NCI-H446 treated with DMSO at 0.1 percent for 48 hours (cell line): ENCODE measurements around the gene MKI67.
"Not testable (repeated sequence)": the region's sequence is repeated elsewhere in the genome, so short reads cannot be mapped to it uniquely, and the experiment has no call there.

Source experiments
- DNase-seq: peaks from one replicate; lab custom pipeline; 2025; lab: John Stamatoyannopoulos, UW

The MKI67 gene

DNA sequence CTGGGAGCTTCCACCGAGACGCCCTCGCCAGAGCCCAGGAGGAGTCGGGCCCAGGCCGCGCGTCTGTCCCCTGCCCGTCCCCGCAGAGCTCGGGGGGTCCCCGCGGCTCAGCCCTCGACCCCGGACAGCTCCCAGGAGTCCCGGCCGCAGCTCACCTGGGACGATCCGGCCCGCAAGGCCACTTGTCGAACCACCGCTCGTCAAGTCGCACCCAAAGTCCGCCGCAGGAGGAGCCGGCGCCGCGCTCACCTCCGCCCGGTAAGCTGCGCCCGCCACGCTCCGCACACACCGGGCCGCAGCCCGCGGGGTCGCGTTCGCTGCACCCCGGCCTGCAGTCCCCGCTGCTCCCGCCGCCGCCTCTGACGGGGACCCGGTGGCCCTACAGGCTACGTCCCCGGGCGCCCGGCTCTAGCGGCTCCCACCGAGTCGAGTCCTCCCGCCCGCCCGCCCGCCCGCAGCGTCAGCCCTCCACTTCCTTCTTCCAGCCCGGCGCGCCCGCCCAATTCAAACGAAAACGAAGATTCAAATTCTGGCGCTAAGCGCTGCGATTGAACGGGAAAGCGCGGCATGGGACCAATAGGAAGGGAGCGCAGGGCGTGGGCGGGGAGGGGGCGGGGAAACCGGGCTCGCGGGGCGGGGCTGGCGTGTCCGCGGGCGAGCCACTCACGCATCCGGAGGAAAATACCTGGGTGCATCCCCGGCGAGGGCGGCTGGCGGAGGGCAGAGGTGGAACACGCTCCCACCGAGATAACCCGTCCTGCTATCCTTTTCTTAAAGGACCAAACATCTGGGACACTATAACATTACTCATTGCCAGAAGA lies at the start of gene MKI67:
TSS of gene MKI67 (minus strand) at position 480 of the 821 bp plus-strand sequence. CDS start 756 bp downstream, outside the sequence.
- DNase-seq = peak; percentile 58

- DNase-seq = no peak
Measured at GRCh38 chr10:128174581-128175559, 48.6 kb upstream of the MKI67 start.

- no peak for DNase-seq
Measured at GRCh38 chr10:128173386-128173785, 47.2 kb upstream of the MKI67 start.

GRCh38 chr10:128172756-128173155 lies 46.5 kb upstream of the MKI67 start:
- no peak for DNase-seq

DNA sequence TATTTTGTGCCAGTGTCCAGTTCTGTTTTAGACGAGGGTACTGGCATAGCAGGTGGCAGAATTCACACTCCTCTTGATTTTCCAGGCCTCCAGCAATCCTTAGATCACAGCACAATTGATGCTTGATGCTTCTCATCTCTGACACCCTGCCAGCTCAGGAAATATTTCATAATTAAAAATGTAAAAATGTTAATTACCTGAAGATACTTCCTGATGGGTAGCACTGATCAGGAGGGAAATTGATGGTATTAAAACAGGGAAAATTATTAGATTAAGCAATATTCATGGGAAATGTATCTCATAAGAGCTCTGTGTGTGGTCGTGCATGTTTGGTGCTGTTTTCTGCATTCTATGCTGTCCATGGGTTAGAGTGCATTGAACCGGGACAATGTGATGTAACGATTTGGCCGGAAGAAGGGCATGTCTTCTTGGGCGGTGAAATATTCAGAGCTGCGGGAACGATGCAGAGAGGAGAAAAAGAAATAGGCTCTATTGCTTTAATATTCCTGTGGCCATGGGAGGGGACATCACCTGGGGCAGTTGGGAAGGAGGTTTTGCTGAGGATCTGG lies 43.7 kb upstream of the MKI67 start:
- DNase-seq = no peak

DNA sequence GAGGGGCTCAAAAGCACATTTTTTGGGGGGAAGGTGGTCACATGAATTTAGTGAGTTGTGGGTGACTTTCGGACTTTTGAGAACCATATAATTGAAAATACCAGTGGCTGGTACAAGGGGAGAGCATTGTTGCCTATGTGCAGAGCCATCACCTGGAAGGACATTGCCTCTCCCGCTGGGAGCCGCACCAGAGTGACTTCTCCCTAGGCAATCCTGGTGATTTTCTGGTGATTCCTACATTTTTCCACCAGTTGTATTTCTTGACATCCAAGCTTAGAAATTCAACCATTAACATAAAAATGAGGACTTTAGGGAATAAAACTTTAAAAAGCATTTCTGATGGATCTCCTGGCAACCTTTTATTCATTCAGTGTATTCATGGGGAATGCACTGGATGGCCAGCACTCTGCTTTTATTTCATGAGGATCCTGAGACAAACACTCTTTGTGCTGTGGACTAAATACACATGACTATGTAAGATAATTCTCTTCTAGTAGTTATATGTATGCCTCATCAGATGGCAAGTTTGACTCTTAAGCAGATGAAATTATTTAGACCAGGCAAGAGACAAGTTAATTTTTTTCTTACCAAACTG lies 41.8 kb upstream of the MKI67 start:
- DNase-seq = no peak

DNA sequence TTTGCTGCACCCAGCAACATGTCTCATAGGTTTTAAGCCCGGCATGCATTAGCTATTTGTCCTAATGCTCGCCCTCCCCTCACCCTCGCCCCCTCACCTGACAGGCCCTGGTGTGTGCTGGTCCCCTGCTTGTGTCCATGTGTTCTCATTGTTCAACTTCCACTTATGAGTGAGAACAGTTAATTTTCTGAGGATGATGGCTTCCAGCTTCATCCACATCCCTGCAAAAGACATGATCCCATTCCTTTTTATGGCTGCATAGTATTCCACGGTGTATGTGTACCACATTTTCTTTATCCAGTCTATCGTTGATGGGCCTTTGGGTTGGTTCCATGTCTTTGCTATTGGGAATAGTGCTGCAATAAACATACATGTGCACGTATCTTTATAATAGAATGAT lies 40.9 kb upstream of the MKI67 start:
- DNase-seq = not testable (repeated sequence)

GRCh38 chr10:128166151-128166550 lies 39.9 kb upstream of the MKI67 start:
- DNase-seq = no peak

GRCh38 chr10:128165536-128165935 lies 39.3 kb upstream of the MKI67 start:
- DNase-seq = no peak

GRCh38 chr10:128163701-128164100 lies 37.5 kb upstream of the MKI67 start:
- DNase-seq = no peak

DNA sequence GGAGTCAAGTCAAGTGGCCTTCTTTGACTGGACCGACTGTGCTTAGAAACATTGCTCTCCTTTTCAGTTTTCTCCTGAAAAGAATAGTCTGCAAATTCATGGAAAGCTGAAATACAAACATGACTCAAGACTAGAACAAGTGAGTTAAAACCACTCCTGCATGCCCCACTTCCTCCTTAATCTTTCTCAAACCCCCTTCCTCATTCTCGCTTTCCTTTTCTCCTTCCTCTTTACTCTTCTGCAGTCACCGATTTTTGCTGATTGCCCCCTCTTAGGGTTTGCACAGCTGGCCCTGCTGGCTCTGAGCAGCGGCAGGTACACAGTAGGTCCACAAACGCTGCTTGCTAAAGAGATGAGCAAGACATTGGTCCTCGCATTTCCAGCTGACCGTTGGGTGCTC lies 34.8 kb upstream of the MKI67 start:
- DNase-seq = no peak

DNA sequence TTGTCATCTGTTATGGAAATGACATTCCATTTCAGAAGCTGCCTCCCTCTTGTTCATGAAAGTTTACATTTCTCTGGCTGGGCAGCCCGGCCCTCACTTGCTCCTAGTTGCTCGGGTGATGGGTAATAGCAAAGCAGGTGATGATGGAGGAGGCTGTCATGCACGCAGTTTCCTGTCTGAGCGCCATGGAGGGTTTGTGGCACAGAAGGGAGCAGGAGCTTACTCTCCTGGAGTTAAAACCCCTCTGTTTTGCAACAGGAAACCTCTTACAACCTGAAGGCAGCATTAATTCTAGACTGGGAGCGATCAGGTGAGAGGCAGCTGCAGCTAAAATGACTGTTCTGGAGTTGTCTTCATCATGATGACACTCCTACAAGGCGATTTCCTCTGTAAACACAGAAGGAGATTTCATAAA lies 34.1 kb upstream of the MKI67 start:
- DNase-seq = no peak

DNA sequence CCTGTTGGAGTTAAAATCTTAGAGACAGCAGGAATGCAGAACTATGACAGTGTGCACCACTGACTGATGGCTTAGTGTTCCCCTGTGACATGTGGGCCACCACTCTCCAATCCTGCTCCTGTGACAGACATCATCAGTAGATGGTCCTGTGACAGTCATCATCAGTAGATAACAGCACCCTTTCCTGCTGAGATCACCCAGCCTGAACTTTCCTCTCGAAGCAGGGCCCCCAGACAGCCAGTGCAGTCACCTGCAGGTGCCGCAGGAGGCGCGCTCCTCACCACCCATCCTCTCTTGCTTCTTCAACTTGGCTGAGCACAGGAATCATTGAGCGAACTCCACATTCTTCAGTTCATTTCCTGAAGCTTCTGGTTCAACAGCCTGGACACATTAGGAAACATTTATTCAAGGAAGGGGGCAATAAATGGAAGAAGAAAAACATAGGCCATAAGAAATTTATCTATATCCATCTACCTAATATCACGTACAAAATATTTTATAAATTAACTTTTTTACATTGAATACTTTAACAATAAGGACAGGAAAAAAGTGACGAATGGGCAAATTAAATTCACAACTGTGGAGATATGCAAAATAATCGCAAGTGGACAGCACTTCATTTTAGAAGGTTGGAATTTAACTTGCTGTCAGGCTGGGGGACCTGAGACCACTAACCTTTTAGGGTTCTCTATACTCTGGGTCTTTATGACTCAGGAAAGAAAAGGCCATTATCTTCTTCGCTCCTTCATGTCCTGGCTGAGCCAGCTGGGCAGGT lies 32.0 kb upstream of the MKI67 start:
- DNase-seq = no peak

GRCh38 chr10:128156999-128157755 lies 31.0 kb upstream of the MKI67 start:
- no peak for DNase-seq

DNA sequence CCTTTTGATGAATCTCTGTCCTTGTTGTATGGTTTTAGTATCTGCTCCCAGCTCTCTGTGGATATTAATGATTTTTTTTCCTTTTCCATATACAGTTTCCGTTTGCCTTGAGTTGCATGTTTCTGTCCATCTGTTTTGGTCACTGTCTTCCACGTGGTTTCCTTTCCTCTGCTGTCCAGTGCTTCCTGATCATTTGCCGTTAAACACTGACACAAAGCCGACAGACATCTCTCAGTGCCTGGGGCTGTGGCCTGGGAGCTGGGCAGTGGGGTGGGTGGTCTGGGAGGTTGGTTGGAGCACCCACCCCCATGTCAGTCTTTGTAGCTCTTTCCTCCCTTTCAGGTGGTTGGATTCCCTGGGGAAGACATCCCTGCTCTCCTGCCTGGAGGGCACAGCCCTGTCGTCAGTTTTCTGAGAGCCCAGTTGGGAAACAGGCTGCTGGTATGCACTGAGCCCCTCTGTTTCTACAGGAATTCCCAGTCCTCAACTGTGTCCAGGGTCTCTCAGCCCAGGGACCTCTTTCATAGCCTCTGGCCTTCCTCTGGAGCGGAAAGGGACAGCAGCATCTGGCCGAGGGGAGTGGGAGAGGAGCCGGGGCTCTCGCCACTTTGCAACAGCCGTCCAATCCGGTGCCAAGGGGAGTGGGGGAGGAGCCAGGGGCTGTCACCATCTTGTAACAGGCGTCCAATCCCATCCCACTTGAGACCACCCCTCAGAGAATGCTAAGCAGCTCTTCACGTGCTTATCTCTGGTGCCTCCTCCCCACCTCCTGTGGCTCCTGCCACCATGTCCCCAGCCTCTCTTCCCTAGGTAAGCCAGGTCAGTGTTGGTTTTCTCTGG lies 26.7 kb upstream of the MKI67 start:
- no peak for DNase-seq

DNA sequence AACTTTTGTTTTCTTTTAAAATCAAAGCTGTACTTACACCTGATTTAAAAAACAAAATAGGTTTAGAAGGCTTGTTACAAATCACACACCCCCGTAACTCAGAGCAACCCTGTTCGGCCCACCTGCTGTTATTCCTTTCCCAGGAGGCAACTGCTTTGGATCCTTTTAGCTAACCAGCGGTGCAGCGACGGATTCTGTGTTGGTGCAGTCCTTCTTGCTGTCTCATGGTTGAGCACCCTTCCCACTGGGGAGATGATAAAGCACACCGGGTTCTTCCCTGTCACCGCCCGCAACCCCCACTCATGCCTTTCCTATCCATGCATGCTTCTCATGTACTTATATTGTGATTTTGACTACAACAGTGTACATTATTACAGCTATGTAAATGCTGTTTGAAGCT lies 24.8 kb upstream of the MKI67 start:
- no peak for DNase-seq

- DNase-seq = no peak
Measured at GRCh38 chr10:128150561-128150960, 24.3 kb upstream of the MKI67 start.

- no peak for DNase-seq
Measured at GRCh38 chr10:128150045-128150493, 23.8 kb upstream of the MKI67 start.

GRCh38 chr10:128149267-128150014 lies 23.2 kb upstream of the MKI67 start:
- DNase-seq = no peak
